ENCODE measurements around the gene DOK6. TPM values are rescaled to one million over a fixed set of nuclear protein-coding genes. Genes with fewer than 3 reads are reported as not detected.
"Not testable (repeated sequence)": the region's sequence is repeated elsewhere in the genome, so short reads cannot be mapped to it uniquely, and the experiment has no call there.

Gene DOK6
- total and polyA plus RNA-seq, 10 of the 15 experiments (the other 5 are each of a cell fraction or from before 2014, with no cell fraction given): 0.01 to 0.09 (median 0.04) TPM; not detected in 4

DNA sequence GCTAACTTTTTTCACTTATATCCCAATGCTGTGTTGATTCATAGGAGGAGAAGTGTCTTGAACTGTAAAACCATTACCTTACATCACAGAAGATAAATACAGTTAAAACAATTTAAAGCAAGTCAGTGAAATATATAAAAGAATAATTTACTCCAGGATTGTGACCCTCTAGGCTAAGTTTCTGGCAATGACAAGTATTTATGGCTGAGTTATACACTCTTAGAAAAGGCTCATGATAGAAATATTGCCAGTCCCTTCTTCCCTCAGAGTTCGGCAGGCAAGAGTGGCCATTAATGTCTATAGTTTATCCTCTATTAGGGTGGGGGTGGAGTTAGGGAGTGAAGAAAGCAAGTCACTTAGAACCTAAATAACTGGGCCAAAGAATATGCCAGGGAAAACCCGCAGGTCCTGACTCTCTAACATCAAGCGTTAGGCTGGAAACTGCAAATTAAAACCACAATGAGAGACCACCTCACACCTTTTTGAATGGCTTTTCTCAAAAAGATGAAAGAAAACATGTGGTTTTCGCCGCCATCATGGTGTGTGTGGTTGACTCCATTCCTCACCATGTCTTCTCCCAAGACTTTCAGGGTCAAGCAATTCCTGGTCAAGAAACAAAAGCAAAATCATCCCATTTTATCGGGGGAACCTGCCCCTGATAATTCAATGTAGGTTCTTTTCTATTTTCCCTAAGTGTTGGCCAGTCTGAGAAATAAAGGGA, 477.7 kb downstream of the DOK6 start:
- H2AFZ ChIP-seq (ENCODE audit: control insufficient read depth, low read depth, low read length): no peak overlapping the region
- H3K9me3 ChIP-seq (replicated peaks; ENCODE audit: control insufficient read depth, insufficient read depth, low read length): no peaks in the 10 kb centered on the region
- TF ChIP-seq, protein P1, sequence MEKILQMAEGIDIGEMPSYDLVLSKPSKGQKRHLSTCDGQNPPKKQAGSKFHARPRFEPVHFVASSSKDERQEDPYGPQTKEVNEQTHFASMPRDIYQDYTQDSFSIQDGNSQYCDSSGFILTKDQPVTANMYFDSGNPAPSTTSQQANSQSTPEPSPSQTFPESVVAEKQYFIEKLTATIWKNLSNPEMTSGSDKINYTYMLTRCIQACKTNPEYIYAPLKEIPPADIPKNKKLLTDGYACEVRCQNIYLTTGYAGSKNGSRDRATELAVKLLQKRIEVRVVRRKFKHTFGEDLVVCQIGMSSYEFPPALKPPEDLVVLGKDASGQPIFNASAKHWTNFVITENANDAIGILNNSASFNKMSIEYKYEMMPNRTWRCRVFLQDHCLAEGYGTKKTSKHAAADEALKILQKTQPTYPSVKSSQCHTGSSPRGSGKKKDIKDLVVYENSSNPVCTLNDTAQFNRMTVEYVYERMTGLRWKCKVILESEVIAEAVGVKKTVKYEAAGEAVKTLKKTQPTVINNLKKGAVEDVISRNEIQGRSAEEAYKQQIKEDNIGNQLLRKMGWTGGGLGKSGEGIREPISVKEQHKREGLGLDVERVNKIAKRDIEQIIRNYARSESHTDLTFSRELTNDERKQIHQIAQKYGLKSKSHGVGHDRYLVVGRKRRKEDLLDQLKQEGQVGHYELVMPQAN (conservative IDR thresholded peaks at IDR 0.05): no peak
- TF ChIP-seq KDM1A (IDR thresholded peaks at IDR 0.05; ENCODE audit: borderline replicate concordance) (no peak), GATAD2B (conservative IDR thresholded peaks at IDR 0.05; ENCODE audit: low read depth) (no peak), ZSCAN29 (IDR thresholded peaks at IDR 0.05) (no peak), POU2F2 (IDR thresholded peaks at IDR 0.05; ENCODE audit: borderline replicate concordance, low read depth, low read length) (no peak), EZH2 (IDR thresholded peaks at IDR 0.05; ENCODE audit: borderline replicate concordance, control insufficient read depth, low read depth, low read length) (no peak), ASH2L (IDR thresholded peaks at IDR 0.05; ENCODE audit: borderline replicate concordance, low read depth) (no peak)
- TF ChIP-seq, protein P2, sequence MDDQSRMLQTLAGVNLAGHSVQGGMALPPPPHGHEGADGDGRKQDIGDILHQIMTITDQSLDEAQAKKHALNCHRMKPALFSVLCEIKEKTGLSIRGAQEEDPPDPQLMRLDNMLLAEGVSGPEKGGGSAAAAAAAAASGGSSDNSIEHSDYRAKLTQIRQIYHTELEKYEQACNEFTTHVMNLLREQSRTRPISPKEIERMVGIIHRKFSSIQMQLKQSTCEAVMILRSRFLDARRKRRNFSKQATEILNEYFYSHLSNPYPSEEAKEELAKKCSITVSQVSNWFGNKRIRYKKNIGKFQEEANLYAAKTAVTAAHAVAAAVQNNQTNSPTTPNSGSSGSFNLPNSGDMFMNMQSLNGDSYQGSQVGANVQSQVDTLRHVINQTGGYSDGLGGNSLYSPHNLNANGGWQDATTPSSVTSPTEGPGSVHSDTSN (IDR thresholded peaks at IDR 0.05; ENCODE audit: insufficient replicate concordance, low read depth, low read length): no peak
- TF ChIP-seq, protein P3, sequence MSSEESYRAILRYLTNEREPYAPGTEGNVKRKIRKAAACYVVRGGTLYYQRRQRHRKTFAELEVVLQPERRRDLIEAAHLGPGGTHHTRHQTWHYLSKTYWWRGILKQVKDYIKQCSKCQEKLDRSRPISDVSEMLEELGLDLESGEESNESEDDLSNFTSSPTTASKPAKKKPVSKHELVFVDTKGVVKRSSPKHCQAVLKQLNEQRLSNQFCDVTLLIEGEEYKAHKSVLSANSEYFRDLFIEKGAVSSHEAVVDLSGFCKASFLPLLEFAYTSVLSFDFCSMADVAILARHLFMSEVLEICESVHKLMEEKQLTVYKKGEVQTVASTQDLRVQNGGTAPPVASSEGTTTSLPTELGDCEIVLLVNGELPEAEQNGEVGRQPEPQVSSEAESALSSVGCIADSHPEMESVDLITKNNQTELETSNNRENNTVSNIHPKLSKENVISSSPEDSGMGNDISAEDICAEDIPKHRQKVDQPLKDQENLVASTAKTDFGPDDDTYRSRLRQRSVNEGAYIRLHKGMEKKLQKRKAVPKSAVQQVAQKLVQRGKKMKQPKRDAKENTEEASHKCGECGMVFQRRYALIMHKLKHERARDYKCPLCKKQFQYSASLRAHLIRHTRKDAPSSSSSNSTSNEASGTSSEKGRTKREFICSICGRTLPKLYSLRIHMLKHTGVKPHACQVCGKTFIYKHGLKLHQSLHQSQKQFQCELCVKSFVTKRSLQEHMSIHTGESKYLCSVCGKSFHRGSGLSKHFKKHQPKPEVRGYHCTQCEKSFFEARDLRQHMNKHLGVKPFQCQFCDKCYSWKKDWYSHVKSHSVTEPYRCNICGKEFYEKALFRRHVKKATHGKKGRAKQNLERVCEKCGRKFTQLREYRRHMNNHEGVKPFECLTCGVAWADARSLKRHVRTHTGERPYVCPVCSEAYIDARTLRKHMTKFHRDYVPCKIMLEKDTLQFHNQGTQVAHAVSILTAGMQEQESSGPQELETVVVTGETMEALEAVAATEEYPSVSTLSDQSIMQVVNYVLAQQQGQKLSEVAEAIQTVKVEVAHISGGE (CRISPR knock-in tag; IDR thresholded peaks at IDR 0.05): no peak
- in situ Hi-C loops (cut with MboI): no loop called here
- no peaks in the 10 kb centered on the region for H3K4me1 ChIP-seq (ENCODE audit: control insufficient read depth, insufficient read depth, low read length)
- ATAC-seq (no peak), FAIRE-seq (no peak), DNase-seq (ENCODE audit: low read depth, low spot score) (no peak)
- ChIA-PET POLR2A (no interaction called here), SMC1A (ENCODE audit: uncharacterized antibody, unreplicated experiment) (no interaction called here), CTCF (no interaction called here), RAD21 (ENCODE audit: unreplicated experiment) (no interaction called here)
- H3K79me2 ChIP-seq (ENCODE audit: control insufficient read depth, insufficient read depth, low read length): peaks cover 6% of the 10 kb centered on the region; the same call in 1 of the 2 replicates
- H4K20me1 ChIP-seq (ENCODE audit: control insufficient read depth, insufficient read depth): no peaks in the 10 kb centered on the region
- H3K27me3 ChIP-seq (replicated peaks in 1 of 2; ENCODE audit: control insufficient read depth in 2 of 2, insufficient read depth in 2 of 2, low read length in 1 of 2): no peaks in the 10 kb centered on the region
- BruUV-seq (replicated peaks): no TSS peak
- H3K9ac ChIP-seq (ENCODE audit: control insufficient read depth, insufficient read depth, low read length): no peak overlapping the region
- WGBS (ENCODE audit: insufficient coverage, insufficient replicate concordance, low lambda C conversion rate, missing lambda C conversion rate): 83% methylated on average over 6 of the region's 6 CpGs
- intact Hi-C loops (cut with micrococcal nuclease; ENCODE audit: unreplicated experiment): no loop called here
- peaks cover 1 to 5% of the 10 kb centered on the region in 2 experiments; a peak in 2 of 4 replicates for H3K36me3 ChIP-seq (ENCODE audit: control insufficient read depth in 2 of 2, insufficient read depth in 2 of 2, low read length in 1 of 2)
- no peak overlapping the region for H3K27ac ChIP-seq (ENCODE audit: control insufficient read depth, insufficient read depth)
- no peak overlapping the region for H3K4me3 ChIP-seq
- no peak overlapping the region for H3K4me2 ChIP-seq (ENCODE audit: control insufficient read depth, insufficient read depth)

DNA sequence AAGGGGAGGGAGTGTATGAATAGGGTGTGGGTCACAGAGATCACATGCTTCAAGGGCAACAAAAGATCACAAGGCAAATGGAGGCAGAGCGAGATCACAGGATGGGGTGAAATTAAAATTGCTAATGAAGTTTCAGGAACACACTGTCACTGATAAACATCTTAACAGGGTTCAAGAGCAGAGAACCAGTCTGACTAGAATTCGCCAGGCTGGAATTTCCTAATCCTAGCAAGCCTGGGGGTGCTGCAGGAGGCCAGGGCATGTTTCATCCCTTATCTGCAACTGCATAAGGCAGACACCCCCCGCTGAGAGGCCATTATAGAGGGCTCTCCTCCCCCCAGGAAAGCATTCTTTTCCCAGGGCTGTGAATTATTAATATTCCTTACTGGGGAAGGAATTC, 478.4 kb downstream of the DOK6 start:
- H3K27me3 ChIP-seq (replicated peaks in 1 of 2; ENCODE audit: control insufficient read depth in 2 of 2, insufficient read depth in 2 of 2, low read length in 1 of 2); CTCF ChIA-PET; POLR2A ChIA-PET; H3K9ac ChIP-seq (ENCODE audit: control insufficient read depth, insufficient read depth, low read length); DNase-seq (ENCODE audit: low read depth, low spot score); intact Hi-C loops (cut with micrococcal nuclease; ENCODE audit: unreplicated experiment); H3K4me3 ChIP-seq; in situ Hi-C loops (cut with MboI); H3K27ac ChIP-seq (ENCODE audit: control insufficient read depth, insufficient read depth); H3K9me3 ChIP-seq (replicated peaks; ENCODE audit: control insufficient read depth, insufficient read depth, low read length); RAD21 ChIA-PET (ENCODE audit: unreplicated experiment); H3K4me2 ChIP-seq (ENCODE audit: control insufficient read depth, insufficient read depth); H4K20me1 ChIP-seq (ENCODE audit: control insufficient read depth, insufficient read depth); H3K4me1 ChIP-seq (ENCODE audit: control insufficient read depth, insufficient read depth, low read length); ATAC-seq; FAIRE-seq; SMC1A ChIA-PET (ENCODE audit: uncharacterized antibody, unreplicated experiment); H3K36me3 ChIP-seq (ENCODE audit: control insufficient read depth in 2 of 2, insufficient read depth in 2 of 2, low read length in 1 of 2); BruUV-seq (replicated peaks); H2AFZ ChIP-seq (ENCODE audit: control insufficient read depth, low read depth, low read length); H3K79me2 ChIP-seq (ENCODE audit: control insufficient read depth, insufficient read depth, low read length): not testable (repeated sequence)
- 82% methylated on average over 3 of the region's 3 CpGs for WGBS (ENCODE audit: insufficient coverage, insufficient replicate concordance, low lambda C conversion rate, missing lambda C conversion rate)
